WTC11 (cell line): ENCODE results near the gene TEDC2. TPM values are rescaled to one million over a fixed set of nuclear protein-coding genes. Genes with fewer than 3 reads are reported as not detected.

Experiments
- ATAC-seq: fragments of 200-7000 bp; cut with Tn5 transposase; 2 replicates; pipeline ENCODE4 v1.10.0; 2021; ENCODE audit warnings: mild to moderate bottlenecking, moderate library complexity
- CTCF ChIA-PET: fragments of 300-600 bp; sonication (Branson Sonifier 250); formaldehyde crosslinking; loops from one replicate; lab custom pipeline; 2021; ENCODE audit warnings: antibody characterized with exemption; lab: Charles Lee
- POLR2A ChIA-PET: fragments of 350-600 bp; sonication (Branson Sonifier 250); formaldehyde crosslinking; loops from one replicate; lab custom pipeline; 2021; ENCODE audit warnings: antibody characterized with exemption; lab: Charles Lee
- DNase-seq: peaks from one replicate; pipeline ENCODE4 v3.0.0; 2021; ENCODE audit warnings: low spot score
- H3K27ac Mint-ChIP-seq: 2 replicates; pipeline ENCODE4 v1.8.0; 2021; ENCODE audit warnings: mixed read lengths
- H3K27me3 Mint-ChIP-seq: 2 replicates; pipeline ENCODE4 v1.8.0; 2021; ENCODE audit warnings: low read depth, mild to moderate bottlenecking, moderate library complexity, mixed read lengths
- H3K36me3 Mint-ChIP-seq: 2 replicates; pipeline ENCODE4 v1.8.0; 2021; ENCODE audit warnings: mixed read lengths
- H3K4me1 Mint-ChIP-seq: 2 replicates; pipeline ENCODE4 v1.8.0; 2022; ENCODE audit warnings: mixed read lengths
- H3K4me3 Mint-ChIP-seq: 2 replicates; pipeline ENCODE4 v1.8.0; 2021; ENCODE audit warnings: mild to moderate bottlenecking, moderate library complexity, mixed read lengths
- H3K9me3 Mint-ChIP-seq: 2 replicates; pipeline ENCODE4 v1.8.0; 2021; ENCODE audit warnings: mixed read lengths
- CREB1 ChIP-seq: sonication (generic); formaldehyde crosslinking; IDR thresholded peaks from 2 replicates; pipeline ENCODE4 v1.8.0; 2023; ENCODE audit warnings: mild to moderate bottlenecking, missing genetic modification reagents
- ESRRA ChIP-seq: sonication (generic); formaldehyde crosslinking; IDR thresholded peaks from 2 replicates; pipeline ENCODE4 v1.8.1; 2022; ENCODE audit warnings: mild to moderate bottlenecking, missing genetic modification reagents, borderline replicate concordance
- ETV6 ChIP-seq: sonication (generic); formaldehyde crosslinking; IDR thresholded peaks from 2 replicates; pipeline ENCODE4 v1.8.1; 2022; ENCODE audit warnings: mild to moderate bottlenecking, missing genetic modification reagents
- FOXP1 ChIP-seq: sonication (generic); formaldehyde crosslinking; IDR thresholded peaks from 2 replicates; pipeline ENCODE4 v1.8.0; 2022; ENCODE audit warnings: missing genetic modification reagents, mild to moderate bottlenecking, moderate library complexity, borderline replicate concordance
- KAT7 ChIP-seq: sonication (generic); formaldehyde crosslinking; IDR thresholded peaks from 2 replicates; pipeline ENCODE4 v1.8.1; 2023; ENCODE audit warnings: missing genetic modification reagents, mild to moderate bottlenecking, borderline replicate concordance
- RELA ChIP-seq: sonication (generic); formaldehyde crosslinking; IDR thresholded peaks from 2 replicates; pipeline ENCODE4 v1.8.1; 2022; ENCODE audit warnings: missing genetic modification reagents, mild to moderate bottlenecking, borderline replicate concordance
- SMAD4 ChIP-seq: sonication (generic); formaldehyde crosslinking; IDR thresholded peaks from 2 replicates; pipeline ENCODE4 v1.8.0; 2022; ENCODE audit warnings: mild to moderate bottlenecking, missing genetic modification reagents
- SOX15 ChIP-seq: fragments of 250-450 bp; sonication (Bioruptor Pico); IDR thresholded peaks from 2 replicates; pipeline ENCODE4 v1.9.0; 2021; ENCODE audit warnings: mild to moderate bottlenecking
- TEAD4 ChIP-seq: sonication (generic); formaldehyde crosslinking; IDR thresholded peaks from 2 replicates; pipeline ENCODE4 v1.8.0; 2022; ENCODE audit warnings: mild to moderate bottlenecking, missing genetic modification reagents
- ZNF138 ChIP-seq: sonication (generic); formaldehyde crosslinking; conservative IDR thresholded peaks from 2 replicates; pipeline ENCODE4 v1.8.1; 2022; ENCODE audit warnings: mild to moderate bottlenecking, moderate library complexity, missing genetic modification reagents
- total RNA-seq: library from RNA; stranded (reverse); gene quantifications from 3 replicates; pipeline ENCODE4 v1.2.3, GENCODE V29; 2021
- TF ChIP-seq, protein P1 (sequence below): sonication (generic); formaldehyde crosslinking; IDR thresholded peaks from 2 replicates; pipeline ENCODE4 v1.8.0; 2023; ENCODE audit warnings: missing genetic modification reagents, mild to moderate bottlenecking, borderline replicate concordance
- TF ChIP-seq, protein P2 (sequence below): sonication (generic); formaldehyde crosslinking; IDR thresholded peaks from 2 replicates; pipeline ENCODE4 v1.8.0; 2022; ENCODE audit warnings: missing genetic modification reagents
- TF ChIP-seq, protein P3 (sequence below): fragments of 250-450 bp; sonication (Bioruptor Pico); IDR thresholded peaks from 2 replicates; pipeline ENCODE4 v1.9.0; 2021; ENCODE audit warnings: moderate library complexity, mild to moderate bottlenecking, inconsistent platforms, borderline replicate concordance
- TF ChIP-seq, protein P4 (sequence below): sonication (generic); formaldehyde crosslinking; IDR thresholded peaks from 2 replicates; pipeline ENCODE4 v1.8.0; 2022; ENCODE audit warnings: mild to moderate bottlenecking, missing genetic modification reagents

Gene TEDC2
- total RNA-seq, 1 experiment from 2014 or later = 61.6 TPM

DNA sequence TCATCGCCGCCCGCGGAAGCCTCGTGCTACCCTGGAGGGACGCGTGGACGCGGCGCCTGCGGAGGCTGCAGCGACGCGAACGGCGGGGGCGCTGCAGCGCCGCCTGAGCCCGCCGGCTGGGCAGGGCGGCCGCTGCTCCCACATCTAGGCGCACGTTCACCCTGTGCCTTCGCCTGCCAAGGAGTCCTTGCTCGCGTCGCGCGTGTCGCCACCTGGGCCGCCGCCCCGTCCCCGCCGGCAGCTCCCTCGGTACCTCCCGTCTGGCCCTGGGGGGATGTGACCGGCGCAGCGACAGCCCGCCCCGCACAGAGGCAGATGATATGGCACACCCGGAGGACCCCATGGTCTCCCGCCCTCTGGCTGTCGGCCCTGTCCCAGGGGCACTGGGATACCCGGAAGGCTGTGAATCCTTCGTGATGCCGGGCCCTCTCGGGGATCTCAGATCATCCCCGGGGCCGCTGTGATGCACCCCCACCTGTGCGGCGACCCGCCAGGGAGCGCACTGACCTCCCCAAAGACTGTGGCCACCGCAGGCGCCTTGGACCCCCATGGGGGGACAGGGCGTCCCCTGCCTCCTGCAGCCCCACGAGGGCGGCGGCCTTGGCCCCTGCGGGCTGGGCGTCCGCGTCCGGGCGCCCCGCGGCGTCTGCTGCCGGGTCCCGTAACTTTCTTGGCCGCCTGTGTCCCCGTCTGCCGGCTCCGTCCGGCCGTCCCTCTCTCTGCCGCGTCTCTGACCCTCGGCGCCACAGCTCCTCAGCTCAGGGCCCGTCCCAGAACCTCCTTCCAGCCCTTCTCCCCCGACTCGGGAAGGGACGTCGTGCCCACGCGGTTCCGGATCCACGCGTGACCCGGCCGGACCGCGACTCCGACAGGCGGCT lies 14.3 kb downstream of the TEDC2 start (continued):
- no peak for TF ChIP-seq SOX15 (CRISPR knock-in tag)
- TF ChIP-seq, protein P1, sequence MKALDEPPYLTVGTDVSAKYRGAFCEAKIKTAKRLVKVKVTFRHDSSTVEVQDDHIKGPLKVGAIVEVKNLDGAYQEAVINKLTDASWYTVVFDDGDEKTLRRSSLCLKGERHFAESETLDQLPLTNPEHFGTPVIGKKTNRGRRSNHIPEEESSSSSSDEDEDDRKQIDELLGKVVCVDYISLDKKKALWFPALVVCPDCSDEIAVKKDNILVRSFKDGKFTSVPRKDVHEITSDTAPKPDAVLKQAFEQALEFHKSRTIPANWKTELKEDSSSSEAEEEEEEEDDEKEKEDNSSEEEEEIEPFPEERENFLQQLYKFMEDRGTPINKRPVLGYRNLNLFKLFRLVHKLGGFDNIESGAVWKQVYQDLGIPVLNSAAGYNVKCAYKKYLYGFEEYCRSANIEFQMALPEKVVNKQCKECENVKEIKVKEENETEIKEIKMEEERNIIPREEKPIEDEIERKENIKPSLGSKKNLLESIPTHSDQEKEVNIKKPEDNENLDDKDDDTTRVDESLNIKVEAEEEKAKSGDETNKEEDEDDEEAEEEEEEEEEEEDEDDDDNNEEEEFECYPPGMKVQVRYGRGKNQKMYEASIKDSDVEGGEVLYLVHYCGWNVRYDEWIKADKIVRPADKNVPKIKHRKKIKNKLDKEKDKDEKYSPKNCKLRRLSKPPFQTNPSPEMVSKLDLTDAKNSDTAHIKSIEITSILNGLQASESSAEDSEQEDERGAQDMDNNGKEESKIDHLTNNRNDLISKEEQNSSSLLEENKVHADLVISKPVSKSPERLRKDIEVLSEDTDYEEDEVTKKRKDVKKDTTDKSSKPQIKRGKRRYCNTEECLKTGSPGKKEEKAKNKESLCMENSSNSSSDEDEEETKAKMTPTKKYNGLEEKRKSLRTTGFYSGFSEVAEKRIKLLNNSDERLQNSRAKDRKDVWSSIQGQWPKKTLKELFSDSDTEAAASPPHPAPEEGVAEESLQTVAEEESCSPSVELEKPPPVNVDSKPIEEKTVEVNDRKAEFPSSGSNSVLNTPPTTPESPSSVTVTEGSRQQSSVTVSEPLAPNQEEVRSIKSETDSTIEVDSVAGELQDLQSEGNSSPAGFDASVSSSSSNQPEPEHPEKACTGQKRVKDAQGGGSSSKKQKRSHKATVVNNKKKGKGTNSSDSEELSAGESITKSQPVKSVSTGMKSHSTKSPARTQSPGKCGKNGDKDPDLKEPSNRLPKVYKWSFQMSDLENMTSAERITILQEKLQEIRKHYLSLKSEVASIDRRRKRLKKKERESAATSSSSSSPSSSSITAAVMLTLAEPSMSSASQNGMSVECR = peak; percentile 49; the same call in 1 of the 2 replicates
- TF ChIP-seq SMAD4 (CRISPR knock-in tag) = no peak
- peak; percentile 73 for TF ChIP-seq RELA (CRISPR knock-in tag)
- peak; percentile 55; the same call in 1 of the 2 replicates for TF ChIP-seq ETV6 (CRISPR knock-in tag)
- TF ChIP-seq, protein P2, sequence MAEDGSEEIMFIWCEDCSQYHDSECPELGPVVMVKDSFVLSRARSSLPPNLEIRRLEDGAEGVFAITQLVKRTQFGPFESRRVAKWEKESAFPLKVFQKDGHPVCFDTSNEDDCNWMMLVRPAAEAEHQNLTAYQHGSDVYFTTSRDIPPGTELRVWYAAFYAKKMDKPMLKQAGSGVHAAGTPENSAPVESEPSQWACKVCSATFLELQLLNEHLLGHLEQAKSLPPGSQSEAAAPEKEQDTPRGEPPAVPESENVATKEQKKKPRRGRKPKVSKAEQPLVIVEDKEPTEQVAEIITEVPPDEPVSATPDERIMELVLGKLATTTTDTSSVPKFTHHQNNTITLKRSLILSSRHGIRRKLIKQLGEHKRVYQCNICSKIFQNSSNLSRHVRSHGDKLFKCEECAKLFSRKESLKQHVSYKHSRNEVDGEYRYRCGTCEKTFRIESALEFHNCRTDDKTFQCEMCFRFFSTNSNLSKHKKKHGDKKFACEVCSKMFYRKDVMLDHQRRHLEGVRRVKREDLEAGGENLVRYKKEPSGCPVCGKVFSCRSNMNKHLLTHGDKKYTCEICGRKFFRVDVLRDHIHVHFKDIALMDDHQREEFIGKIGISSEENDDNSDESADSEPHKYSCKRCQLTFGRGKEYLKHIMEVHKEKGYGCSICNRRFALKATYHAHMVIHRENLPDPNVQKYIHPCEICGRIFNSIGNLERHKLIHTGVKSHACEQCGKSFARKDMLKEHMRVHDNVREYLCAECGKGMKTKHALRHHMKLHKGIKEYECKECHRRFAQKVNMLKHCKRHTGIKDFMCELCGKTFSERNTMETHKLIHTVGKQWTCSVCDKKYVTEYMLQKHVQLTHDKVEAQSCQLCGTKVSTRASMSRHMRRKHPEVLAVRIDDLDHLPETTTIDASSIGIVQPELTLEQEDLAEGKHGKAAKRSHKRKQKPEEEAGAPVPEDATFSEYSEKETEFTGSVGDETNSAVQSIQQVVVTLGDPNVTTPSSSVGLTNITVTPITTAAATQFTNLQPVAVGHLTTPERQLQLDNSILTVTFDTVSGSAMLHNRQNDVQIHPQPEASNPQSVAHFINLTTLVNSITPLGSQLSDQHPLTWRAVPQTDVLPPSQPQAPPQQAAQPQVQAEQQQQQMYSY = no peak
- TF ChIP-seq ZNF138 (CRISPR knock-in tag) = no peak

DNA sequence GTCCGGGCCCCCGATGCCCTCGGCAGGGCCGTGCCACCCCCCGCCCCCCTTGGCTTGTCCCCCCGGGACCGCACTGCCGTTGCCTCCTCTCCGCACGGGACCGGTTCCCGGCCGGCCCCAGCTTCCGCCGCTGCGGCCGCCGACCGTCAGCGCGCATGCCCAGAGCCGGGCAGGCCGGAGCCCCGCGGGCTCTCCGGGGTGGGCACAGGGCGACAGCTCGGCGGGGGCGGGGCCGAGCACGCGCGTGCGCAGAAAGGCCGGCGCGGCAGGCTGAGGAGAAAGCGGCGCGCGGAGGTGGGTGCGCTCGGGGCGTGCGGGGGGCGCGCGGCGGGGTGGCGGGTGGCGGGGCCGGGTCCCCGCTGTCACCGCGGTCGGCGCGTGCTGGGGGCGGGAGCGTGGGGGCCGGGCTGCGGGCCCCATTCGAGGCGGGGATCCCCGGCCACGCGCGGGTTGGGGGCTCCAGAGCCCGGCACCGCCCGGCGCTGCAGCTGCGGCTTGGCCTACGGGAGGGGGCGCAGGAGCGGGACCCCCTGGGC lies 15.0 kb downstream of the TEDC2 start, which contains the start of gene TBC1D24:
TSS of gene TBC1D24 (plus strand) at position 251 of the 536 bp plus-strand sequence. CDS start 21,022 bp downstream, outside the sequence.
- ChIA-PET CTCF (interaction anchor here (0.5 to 4.0 kb wide), 7 partner anchors 11 to 253 kb away, joined by 3 to 57 read pairs (median 3); partner anchors contain the start of gene TEDC2), POLR2A (interaction anchor here (0.6 to 1.1 kb wide), 5 partner anchors 15 to 56 kb away, joined by 3 to 5 read pairs (median 3); partner anchors contain the start of genes AMDHD2, CEMP1 and TEDC2)
- Mint-ChIP-seq H3K27ac (no peak within 1 kb of the TSS), H3K4me1 (peaks cover 13% of the 10 kb centered on the region), H3K9me3 (no peaks in the 10 kb centered on the region), H3K36me3 (no peaks in the 10 kb centered on the region), H3K27me3 (peaks cover 34% of the 10 kb centered on the region), H3K4me3 (peak within 1 kb of the TSS; percentile 67)
- 0 out of 2 replicates have a peak, but pooled peaks have one; percentile 14 for TF ChIP-seq CREB1 (CRISPR knock-in tag)
- TF ChIP-seq KAT7 (CRISPR knock-in tag) = peak; percentile 55; the same call in 1 of the 2 replicates
- TF ChIP-seq, protein P3, sequence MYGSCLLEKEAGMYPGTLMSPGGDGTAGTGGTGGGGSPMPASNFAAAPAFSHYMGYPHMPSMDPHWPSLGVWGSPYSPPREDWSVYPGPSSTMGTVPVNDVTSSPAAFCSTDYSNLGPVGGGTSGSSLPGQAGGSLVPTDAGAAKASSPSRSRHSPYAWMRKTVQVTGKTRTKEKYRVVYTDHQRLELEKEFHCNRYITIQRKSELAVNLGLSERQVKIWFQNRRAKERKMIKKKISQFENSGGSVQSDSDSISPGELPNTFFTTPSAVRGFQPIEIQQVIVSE (CRISPR knock-in tag) = no peak
- TF ChIP-seq TEAD4 (CRISPR knock-in tag) = no peak
- peak; percentile 35; the same call in 1 of the 2 replicates for TF ChIP-seq FOXP1 (CRISPR knock-in tag)
- TF ChIP-seq ESRRA (CRISPR knock-in tag) = 0 out of 2 replicates have a peak, but pooled peaks have one; percentile 29
- TF ChIP-seq, protein P4, sequence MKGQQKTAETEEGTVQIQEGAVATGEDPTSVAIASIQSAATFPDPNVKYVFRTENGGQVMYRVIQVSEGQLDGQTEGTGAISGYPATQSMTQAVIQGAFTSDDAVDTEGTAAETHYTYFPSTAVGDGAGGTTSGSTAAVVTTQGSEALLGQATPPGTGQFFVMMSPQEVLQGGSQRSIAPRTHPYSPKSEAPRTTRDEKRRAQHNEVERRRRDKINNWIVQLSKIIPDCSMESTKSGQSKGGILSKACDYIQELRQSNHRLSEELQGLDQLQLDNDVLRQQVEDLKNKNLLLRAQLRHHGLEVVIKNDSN (CRISPR knock-in tag) = no peak
- peak; percentile 60 for ATAC-seq
- DNase-seq = peak; percentile 85
